Fibroblast of villous mesenchyme (primary cell): ENCODE data around the gene GTF3C5. TPM values are rescaled to one million over a fixed set of nuclear protein-coding genes. Genes with fewer than 3 reads are reported as not detected.
"Not testable (repeated sequence)": the region's sequence is repeated elsewhere in the genome, so short reads cannot be mapped to it uniquely, and the experiment has no call there.

Source experiments
- DNase-seq: peaks from one replicate; pipeline ENCODE4 v3.0.0-alpha.2; 2010; ENCODE audit warnings: low read depth
- H3K4me3 ChIP-seq: 2 replicates; pipeline ENCODE4 v1.5.1; 2011; ENCODE audit warnings: low read depth, mild to moderate bottlenecking, low read length
- total RNA-seq: library from RNA; depleted of rRNA; stranded (reverse); fragments of >200 nt; gene quantifications from 2 replicates; pipeline ENCODE4 v1.2.3, GENCODE V29; 2012
- TF ChIP-seq, protein P1 (sequence below): IDR thresholded peaks from 2 replicates; pipeline ENCODE4 v1.5.1; 2012; ENCODE audit warnings: low read depth, mild to moderate bottlenecking, low read length; ENCODE audit not compliant: insufficient read depth

Gene GTF3C5
- total RNA-seq, 1 donor: 30.7 TPM

DNA sequence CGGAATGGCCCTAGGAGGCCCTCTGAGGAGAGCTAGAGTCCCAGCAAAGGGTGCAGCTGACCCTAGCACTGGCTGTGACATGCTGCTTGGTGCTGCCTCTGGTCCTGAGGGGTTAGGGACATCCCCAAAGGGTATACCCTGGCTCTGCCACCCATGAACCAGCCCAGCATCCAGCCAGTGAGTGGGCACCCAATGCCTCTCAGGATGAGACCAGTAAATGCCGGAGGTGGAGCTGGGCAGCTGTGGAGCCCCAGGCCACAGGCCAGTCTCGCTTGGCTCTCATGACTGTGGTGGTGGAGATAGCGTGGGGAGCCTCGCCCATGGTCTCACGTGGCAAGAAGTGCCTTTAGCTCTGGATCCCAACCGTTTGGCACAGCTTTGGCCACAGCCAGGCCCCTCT is 27.3 kb downstream of the GTF3C5 start:
- no peak for DNase-seq
- H3K4me3 ChIP-seq: no peak overlapping the region
- TF ChIP-seq, protein P1, sequence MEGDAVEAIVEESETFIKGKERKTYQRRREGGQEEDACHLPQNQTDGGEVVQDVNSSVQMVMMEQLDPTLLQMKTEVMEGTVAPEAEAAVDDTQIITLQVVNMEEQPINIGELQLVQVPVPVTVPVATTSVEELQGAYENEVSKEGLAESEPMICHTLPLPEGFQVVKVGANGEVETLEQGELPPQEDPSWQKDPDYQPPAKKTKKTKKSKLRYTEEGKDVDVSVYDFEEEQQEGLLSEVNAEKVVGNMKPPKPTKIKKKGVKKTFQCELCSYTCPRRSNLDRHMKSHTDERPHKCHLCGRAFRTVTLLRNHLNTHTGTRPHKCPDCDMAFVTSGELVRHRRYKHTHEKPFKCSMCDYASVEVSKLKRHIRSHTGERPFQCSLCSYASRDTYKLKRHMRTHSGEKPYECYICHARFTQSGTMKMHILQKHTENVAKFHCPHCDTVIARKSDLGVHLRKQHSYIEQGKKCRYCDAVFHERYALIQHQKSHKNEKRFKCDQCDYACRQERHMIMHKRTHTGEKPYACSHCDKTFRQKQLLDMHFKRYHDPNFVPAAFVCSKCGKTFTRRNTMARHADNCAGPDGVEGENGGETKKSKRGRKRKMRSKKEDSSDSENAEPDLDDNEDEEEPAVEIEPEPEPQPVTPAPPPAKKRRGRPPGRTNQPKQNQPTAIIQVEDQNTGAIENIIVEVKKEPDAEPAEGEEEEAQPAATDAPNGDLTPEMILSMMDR: no peak

DNA sequence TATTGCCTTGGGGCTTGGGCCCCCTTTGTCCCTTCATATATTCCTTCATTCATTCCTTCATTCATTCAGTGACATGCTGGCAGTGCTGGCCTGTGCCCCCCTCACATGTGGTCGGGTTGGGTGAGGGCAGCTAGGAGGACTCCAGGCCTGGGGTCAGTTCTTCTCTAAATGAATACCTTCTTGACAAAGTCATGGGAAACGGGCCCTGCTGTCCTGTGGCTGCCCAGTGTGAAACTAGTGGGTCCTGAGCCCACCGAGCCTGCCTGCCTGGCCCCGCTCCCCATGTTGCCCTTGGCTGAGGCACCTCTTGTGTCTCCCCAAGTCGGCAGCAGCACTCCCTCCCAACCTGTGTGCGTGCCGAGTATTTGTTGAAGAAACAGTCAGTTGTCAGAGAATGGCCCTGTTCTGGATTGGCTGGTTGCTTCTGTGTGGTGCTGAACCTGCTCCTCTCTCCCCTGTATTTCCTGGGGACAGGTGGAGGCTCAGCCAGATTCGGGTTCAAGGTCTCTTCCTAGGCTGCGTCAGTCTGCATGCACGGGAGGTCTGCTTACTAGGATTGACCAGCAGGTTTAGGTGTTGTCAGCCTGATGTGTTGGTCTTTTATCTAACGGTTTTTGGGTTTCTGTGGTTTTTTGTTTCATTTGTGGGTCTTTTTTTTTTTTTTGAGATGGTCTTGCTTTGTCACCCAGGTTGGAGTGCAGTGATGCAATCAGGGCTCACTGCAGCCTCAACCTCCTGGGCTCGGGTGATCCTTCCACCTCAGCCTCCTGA is 27.9 kb downstream of the GTF3C5 start:
- TF ChIP-seq, protein P1: no peak
- no peak for DNase-seq

GRCh38 chr9:133059623-133060022 is 28.8 kb downstream of the GTF3C5 start:
- no peak overlapping the region for H3K4me3 ChIP-seq
- no peak for DNase-seq
- TF ChIP-seq, protein P1: no peak

More for the DNA sequence above, 27.9 kb downstream of the GTF3C5 start:
- H3K4me3 ChIP-seq: no peak overlapping the region

GRCh38 chr9:133060417-133060841 is 29.6 kb downstream of the GTF3C5 start:
- TF ChIP-seq, protein P1: no peak
- DNase-seq: no peak

DNA sequence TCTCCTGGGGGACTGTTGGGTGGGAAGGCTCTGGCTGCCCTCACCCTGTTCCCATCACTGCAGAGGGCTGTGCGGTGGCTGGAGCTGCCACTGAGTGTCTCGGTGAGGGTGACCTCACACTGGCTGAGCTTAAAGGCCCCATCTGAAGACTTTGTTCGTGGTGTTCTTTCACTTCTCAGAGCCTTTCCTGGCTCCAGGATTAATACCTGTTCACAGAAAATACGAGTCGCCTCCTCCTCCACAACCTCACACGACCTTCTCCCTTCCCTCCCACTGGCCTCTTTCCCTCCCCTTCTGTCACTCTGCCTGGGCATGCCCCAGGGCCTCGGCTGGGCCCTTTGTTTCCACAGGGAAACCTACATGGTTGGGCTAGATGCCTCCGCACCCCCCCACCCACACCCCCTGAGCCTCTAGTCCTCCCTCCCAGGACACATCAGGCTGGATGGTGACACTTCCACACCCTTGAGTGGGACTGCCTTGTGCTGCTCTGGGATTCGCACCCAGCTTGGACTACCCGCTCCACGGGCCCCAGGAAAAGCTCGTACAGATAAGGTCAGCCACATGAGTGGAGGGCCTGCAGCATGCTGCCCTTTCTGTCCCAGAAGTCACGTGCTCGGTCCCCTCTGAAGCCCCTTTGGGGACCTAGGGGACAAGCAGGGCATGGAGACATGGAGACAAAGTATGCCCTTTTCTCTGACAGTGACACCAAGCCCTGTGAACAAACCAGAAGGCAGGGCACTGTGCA is 30.4 kb downstream of the GTF3C5 start:
- H3K4me3 ChIP-seq, DNase-seq: not testable (repeated sequence)

More at GRCh38 chr9:133060417-133060841, 29.6 kb downstream of the GTF3C5 start:
- no peak overlapping the region for H3K4me3 ChIP-seq

DNA sequence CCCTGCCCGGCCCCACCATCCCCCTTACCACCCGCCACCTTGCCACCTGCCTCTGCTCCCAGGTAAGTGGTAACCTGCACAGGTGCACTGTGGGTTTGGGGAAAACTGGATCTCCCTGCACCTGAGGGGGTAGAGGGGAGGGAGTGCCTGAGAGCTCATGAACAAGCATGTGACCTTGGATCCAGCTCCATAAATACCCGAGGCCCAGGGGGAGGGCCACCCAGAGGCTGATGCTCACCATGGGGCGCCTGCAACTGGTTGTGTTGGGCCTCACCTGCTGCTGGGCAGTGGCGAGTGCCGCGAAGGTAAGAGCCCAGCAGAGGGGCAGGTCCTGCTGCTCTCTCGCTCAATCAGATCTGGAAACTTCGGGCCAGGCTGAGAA is 31.0 kb downstream of the GTF3C5 start, which contains the start of gene CEL:
CEL (plus strand) TSS at position 218 of the 382 bp plus-strand sequence; CDS start at position 240, 22 bp downstream.
- DNase-seq, H3K4me3 ChIP-seq: not testable (repeated sequence)

GRCh38 chr9:133062569-133062968 is 31.8 kb downstream of the GTF3C5 start:
- not testable (repeated sequence) for H3K4me3 ChIP-seq, DNase-seq

DNA sequence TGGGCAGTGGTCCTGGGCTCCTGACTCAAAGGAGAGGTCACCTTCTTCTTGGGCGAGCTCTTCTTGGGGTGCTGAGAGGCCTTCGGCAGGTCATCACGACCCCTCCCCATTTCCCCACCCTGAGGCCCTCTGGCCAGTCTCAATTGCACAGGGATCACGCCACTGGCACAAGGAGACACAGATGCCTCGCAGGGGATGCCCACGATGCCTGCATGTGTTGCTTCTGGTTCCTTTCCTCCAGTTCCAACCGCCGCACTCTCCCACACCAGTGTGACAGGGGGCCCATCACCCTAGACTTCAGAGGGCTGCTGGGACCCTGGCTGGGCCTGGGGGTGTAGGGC is 32.3 kb downstream of the GTF3C5 start:
- no peak for DNase-seq
- TF ChIP-seq, protein P1: no peak
- H3K4me3 ChIP-seq: no peak overlapping the region
